ENCODE results near the gene MYRIP.

Gene MYRIP

DNA sequence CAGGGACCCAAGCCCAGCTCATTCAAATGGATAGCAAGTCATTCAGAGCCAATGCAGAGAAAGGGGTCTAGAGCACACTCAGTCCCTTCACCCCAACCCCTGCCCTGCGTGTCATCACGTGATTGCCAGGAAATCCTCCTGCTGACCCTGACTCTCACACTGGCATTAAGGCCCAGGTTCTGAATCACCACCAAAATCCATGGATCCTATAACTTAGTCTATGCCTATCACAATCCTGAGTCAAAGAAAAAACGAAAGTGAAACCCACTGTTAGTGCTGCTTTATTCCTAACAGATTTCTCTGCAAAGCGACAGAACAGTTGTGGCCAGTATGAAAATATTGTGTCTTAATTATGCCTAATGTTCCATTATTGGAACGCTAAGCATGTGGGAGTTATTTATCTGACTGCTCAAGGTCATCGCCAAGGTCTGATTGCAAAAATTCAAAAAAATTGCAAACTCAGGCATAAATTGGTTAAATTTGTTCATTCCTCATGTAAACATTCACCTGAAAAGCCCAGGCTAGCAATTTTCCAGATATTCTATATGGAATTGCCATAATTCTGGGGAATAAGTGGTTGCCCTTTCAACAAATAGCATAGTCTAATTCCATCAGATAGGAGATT, 391.4 kb downstream of the MYRIP start:
- DNase-seq: no peak

DNA sequence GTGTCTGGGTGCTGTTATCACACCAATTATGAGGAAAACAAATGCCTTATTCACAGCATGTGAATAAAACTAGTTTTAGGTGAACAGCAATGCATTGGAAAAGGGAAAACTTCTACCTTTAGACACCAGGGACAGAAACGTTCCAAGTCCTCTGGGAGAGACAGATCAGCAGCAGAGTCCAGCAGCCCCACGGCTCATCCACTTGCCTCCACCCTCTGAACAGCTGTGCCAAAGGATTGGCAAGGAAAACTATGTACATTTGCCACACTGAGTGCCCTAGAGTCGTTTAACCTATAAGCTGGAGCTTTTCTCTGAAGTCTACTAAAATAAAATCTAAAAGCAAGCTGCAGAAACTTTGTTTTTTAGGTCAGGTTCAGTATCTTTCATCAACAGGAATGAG, 392.4 kb downstream of the MYRIP start:
- DNase-seq: no peak

DNA sequence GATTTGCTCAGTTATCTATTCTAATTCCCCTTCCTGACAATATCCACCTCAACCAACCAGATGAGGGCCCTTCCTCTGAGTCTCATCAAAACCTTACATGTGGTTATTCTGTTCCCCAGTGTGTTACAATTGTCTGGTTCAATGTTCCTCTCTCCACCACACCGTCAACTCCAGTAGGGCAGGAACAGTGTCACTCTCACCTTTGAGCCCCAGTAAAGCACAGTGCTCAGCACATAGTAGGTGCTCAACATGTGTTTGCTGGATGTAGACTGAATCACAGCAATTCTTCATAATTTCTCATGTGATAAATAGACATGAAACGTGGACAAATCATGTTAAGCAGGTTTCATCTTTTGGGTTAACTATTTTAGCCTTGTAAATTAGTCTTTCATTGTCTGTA, 397.1 kb downstream of the MYRIP start:
- DNase-seq: no peak

DNA sequence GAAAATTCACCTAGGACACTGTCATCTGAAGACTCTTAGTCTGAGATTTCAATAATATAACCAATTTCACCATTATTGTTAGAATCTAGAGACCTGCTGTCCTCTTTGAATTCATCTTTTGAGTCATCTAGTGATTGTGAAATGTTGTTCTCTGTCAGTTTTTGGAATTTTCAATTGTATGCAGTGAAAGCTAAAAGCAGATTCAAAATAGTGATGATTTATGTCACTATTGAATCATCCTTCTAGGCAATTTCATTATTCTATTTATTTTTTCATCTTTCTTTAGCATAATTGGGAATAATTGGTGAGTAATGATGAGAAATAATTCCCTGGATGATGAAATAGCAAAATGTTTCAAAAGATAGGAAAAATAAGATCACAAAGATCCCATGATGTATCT, 398.4 kb downstream of the MYRIP start:
- DNase-seq: no peak

DNA sequence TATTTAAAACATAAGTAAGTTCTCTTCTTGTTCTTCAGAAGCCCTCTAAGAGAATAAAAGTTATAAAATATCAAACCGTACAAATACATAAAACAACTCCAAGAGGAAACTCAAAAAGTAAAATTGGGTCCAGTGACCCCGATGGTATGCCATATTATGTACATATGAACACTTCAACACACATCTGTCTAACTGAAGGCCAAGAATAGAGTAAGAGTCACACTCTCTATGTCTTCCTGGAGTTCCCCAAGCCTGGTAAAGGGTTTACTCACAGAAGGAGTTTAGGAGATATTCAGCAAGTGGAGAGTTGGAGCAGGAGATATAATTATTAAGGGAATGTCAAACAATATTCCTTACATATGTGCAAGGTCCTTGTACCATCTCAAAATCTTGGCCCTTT, 398.8 kb downstream of the MYRIP start:
- DNase-seq: no peak

DNA sequence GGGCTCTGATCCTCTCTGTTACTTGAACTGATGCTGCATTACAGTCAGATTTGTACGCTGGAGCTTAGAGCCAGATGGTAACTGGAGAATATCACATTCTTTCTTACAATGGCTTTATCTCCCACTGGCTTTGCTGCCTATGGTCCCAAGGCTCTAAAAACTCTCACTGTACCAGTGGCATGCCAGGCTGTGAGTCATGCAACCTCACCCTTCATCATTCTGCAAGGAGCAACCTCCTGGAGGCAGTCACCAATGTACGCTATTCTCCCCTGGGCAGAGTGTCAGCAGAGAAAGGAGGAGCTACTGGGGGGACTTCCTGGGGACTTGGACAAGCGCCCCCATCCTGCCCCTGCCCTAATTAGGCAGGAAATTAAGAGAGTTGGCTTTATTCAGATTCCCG, 402.2 kb downstream of the MYRIP start:
- no peak for DNase-seq

DNA sequence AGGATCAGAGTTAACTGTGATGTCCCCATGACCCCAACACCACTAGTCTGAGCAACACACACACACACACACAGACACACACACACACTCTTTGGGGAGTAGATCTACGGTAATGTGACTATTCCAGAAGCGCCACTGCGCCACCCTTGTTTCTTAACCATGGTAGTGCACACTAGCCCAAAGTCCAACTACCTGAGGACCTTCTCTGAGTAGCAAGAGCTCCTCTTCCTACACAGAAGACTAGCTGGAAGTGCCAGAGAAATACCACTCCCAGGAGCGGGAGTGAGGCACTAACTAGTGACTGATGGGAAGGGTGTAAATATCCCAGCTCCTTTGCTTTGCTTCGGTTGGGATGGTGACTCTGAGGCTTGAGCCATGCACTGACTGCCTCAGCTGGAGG, 404.1 kb downstream of the MYRIP start:
- DNase-seq: no peak

DNA sequence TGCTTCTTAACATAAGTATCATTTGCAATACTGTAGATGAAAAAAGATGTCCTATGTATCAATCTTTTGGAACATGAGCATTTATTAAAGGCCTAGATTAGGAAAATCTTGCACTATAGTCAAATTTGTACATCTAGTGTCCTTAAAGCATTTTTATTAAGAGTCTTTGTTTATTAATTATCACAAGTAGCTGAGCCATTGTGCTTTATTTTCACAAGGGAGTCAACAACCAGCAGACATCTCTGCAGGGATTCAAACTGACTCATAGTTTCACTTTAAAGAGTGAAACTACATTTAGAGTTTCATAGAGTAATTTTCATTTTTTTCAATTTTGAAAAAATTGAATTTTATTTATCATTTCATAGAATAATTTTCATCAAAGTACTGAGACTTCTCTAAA, 405.6 kb downstream of the MYRIP start:
- DNase-seq: no peak

DNA sequence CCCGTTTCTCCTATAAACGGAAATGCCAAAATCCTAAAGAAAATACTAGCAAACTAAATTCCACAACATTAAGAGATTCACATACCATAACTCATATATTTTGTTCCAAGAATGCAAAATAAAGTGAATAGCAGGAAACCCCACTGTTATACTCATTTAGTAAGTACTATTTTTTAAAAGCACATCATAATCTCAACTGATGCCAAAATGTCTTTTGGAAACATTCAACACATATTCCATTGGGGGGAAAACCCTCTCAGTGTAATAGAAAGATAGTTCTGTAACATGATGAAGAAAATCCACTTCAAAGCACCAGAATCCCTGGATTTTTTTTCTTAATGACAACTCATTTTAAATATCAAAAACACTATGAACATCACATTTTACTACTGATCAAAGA, 407.1 kb downstream of the MYRIP start:
- no peak for DNase-seq

DNA sequence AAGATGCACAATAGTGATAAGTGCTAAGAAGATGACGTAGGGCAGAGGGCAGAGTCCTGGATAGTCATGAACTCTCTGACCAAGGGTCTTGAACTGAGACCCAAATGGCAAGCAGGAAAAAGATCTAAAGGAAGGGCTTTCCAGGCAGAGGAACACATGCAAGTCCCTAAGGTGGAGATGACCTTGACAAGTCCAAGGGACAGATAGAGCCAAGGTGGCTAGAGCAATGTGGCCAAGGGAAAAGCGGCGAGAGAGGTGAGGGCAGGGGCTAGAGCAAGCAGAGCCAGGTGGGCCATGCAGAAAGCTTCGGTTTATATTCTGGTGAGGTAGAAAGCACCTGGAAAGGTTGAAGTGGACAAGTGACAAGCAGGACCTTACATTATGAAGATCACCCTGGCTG, 414.4 kb downstream of the MYRIP start:
- DNase-seq: no peak

DNA sequence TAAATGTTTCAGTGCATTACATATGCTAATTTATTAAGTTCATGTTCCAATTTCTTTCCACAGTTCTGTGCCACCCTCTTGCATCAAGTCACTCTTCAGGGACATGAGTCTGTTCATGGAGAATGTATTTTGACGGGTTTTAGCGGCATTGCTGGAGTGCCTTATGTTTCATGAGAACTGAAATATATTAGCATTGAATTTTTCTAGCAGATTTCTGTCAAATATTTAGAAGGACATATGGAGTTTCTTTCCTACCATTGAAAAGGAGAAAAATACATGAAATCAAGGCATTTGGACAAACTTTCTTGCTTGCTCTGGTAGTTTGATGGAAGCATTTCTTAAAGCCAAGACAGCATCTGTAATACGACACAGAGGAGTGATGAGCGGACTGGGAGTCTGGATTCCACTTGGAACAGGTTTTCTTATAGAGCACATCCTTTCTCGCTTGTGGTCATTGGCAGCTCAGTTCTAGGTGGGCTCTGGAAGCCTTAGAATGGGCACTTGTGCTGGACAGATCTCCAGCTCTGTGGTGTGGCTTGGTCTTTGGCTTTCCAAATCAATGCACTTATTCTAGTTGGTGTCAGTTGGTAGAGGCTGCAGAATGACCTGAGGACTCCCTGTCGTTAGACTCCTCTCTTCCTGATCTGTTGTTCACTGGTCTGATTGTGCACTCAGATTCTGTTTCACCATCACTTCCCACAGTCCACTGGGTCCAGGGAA, 415.5 kb downstream of the MYRIP start:
- DNase-seq: no peak

DNA sequence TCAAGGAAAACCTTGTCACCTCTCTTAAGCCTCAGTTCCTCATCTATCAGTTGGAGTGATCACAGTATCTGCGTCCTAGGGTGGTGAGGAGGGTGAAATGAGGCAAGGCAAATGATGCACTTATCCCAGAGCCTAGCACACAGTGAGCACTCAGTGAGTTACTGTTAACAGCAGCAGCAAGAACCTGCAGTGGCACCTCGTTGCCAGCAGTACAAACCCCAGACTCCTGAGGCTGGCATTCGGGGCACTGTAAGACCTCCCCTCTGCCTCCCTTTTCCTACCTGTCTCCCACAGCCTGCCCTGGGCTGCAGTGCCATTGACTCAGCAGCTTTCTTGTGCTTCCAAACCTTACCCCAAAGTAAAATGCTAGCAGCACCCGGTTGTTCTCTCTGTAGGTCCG, 417.2 kb downstream of the MYRIP start:
- no peak for DNase-seq

DNA sequence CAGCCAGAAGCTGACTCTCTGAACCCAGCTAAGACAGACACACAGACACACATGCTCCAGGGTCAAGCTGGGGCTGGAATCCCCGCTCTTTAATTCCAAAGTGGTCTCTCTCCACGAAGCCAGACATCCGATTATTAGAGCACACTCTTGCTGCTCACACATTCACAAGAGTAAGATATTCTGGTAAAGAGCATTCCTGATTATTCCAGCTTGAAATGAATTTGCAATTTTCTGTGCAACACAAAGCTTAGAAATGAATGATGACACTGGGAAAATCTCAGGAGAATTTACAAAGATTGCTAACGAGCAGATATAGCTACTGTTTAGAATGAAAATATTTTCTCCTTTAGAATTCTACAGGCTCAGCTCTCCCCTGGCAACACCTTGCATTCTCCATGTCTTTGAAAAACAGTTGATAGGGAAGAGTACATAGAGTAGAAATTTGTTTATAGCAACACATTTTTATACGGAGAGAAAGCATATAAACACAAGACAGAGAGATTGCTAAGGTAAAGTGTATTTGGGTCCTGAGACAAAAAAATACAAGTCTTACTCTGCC, 419.5 kb downstream of the MYRIP start:
- DNase-seq: no peak

DNA sequence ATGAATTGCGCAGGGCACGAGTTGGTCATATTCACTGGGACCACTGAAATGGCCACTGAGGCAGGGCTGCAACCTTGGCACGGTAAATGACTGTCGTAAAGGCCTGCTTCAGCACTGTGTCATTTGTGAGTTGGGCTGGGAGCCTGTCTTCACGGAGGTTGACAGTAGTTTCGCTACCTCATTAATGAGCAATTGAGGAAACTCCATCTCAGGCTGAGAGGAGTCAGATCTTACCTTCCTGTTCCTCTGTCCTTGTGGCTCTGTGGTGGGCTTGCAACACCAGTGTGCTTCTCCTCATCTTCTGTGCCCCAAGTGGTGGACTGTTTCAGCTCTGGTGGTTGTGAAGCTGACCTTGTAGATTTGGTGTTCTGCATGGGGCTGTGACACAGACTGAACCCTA, 420.0 kb downstream of the MYRIP start:
- DNase-seq: no peak

DNA sequence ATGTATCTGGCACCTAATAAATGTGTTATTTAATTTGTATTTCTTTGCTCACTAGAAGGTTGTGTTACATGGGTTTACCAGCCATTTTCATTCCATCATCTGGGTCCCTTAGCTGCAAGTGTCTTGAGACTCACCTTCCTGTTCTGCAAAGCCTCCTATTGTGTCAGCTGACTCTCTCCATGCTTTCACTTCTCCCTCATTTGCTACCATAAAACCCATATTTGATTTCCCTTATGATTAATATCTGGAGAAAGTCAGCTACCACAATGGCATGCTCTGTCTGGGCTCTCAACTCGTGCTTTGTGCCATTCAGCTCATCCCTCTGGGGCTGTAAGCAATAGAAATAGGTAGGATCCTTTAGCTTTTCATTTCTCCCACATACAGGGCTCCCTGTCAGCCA, 420.6 kb downstream of the MYRIP start:
- DNase-seq: no peak

DNA sequence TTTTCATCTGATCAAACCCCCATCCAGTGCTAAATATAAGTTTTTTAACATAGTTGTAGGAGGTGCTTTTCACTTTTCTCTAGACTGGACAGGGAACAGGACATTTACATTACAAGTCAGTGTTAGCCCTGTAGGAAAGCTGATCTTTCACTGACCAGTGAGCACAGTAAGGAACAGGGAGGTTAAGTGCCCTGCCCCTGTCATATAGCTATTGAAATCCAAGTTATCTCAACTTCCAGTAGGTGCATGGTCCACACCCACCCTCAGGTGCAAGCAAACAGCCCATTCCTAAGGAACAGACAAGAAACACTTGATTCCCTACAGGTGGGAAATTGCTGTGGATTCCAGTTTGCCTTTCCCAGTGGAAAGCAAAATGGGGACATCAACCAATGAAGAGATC, 421.0 kb downstream of the MYRIP start:
- DNase-seq: no peak

DNA sequence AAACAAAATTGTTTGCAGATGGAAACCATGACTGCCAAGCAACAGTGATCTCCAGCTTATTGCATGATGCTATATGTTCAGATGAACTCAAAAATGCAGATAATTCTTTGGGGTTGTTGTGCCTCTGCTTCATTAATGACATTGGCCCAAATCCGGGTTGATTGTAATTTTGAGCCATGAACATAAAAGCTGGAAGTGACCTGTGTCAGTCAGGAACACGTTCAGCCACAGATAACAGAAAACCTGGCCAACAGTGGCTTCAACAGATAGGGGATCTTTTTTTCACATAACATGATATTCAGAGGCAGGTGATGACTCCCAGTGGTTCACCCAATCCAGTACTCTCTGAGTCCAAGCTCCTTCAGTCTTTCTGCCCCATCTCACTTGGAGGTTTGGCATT, 423.2 kb downstream of the MYRIP start:
- no peak for DNase-seq

DNA sequence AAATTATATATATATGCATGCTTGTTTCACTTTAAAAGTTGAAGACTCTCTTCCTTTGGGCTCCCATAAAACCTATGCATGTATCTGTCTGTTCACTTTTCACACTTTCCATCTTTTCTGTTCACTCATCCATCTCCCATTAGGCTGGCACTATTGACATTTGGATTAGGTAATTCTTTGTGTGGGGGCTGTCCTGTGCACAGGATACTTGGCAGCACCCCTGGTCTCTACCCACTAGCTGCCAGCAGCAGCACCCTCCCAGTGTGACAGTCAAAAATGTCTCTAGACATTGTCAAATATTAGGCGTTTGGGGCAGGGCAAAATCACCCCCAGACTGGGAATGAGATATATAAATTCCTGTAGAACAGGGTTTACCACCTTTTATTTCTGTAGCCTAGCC, 427.8 kb downstream of the MYRIP start:
- DNase-seq: no peak

DNA sequence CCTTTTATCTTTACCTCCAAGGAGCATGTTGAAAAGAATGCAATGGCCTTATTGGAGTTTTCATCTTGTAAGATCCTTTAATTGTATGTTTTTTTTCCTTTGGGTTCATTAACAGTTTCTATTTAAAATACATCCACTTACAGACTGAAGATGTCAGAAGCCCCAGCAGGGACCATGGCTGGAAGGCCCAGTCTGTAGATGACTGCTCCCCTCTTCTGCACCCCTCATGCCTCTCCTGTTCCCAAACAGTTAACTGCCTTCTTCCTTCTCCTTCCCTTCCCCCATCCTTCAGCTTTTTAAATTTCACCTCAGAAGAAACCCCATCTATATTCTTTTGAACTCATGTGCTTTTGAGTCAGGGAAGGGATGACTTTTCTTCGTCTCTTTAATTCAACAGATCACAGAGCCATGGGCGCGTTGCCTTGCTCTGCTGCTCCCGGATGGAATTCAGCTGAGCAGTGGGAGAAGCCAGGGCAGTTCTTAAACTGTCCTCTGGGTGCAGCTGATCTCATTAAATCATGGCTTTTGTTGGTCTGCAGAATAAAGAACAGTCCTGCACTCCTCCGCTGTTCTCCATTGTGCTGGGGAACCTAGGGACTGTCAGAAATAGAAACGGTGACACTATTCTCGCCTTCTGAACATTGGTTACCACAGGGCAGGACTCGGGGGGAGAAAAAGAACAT, 428.6 kb downstream of the MYRIP start:
- DNase-seq: no peak

DNA sequence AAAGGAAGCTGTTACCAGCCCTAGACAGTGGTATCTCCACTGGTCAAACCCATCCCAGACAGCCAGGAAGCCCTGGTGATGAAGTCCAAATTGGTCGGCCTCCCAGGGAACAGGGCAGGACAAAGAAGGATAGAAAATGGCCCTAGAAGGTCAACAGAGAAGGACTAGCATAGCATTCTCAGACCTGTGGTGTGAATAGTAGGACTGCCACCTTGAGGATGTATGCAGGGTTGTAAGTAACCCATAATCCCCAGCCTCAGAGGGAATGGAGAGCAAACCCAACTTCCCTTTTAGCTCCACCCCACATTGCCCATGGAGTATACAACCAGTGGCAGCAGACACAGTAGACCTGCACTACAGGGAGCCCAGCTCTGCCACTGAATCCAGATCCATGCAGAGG, 431.5 kb downstream of the MYRIP start:
- DNase-seq: no peak

DNA sequence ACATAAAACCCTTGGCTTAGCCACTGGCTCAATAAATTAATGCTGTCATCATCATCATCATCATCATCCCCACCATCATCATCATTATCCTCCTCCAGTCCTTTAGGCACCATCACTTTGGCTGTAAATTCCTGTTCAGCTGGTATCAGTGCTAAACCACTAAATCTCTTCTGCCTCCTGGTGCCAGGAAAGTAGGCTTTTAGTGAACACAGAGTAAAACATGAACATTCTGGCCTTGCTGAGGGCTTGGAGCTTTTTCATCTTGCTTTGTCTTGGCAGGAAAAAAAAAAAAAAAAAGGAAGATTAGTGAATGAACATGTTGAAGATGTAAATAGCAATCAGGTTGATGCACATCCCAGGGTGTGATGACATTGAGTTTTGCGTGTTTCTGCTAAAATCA, 432.8 kb downstream of the MYRIP start:
- DNase-seq: no peak

DNA sequence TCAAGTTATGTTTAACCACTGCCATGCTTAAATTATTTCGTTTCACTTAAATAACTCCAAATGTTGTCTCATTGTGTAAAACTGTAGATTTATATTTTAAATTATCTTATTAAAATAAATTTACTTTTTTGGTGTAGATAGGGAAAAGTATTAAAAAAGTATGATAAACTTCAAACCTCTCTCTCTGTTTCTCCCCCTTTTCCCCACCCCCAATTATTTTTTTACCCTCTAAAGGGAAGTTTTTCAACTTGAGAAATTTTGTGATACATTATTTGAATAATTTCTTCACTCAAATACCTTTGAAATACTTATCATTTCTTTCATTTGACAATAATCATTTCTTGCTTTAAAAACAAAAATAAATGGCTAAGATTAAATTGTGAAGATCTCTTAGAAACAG, 433.2 kb downstream of the MYRIP start:
- DNase-seq: no peak

DNA sequence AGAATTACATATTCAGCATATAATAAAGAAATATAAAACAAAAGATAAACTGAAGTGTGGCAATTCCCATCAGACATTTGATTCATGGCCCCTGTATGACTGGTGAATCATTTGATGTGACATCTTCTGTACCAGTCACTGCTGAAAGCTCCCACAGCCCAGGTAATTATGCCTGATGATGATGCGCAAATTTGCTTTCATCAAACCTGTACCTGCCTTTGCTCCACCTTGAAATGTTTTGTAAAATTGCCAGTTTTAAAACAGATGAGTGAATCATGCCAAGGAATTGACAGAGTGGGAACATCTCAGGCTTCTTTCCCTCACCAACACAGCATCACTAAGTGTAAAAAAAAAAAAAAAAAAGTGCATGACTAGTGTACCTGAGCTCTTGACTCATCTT, 433.6 kb downstream of the MYRIP start:
- no peak for DNase-seq

DNA sequence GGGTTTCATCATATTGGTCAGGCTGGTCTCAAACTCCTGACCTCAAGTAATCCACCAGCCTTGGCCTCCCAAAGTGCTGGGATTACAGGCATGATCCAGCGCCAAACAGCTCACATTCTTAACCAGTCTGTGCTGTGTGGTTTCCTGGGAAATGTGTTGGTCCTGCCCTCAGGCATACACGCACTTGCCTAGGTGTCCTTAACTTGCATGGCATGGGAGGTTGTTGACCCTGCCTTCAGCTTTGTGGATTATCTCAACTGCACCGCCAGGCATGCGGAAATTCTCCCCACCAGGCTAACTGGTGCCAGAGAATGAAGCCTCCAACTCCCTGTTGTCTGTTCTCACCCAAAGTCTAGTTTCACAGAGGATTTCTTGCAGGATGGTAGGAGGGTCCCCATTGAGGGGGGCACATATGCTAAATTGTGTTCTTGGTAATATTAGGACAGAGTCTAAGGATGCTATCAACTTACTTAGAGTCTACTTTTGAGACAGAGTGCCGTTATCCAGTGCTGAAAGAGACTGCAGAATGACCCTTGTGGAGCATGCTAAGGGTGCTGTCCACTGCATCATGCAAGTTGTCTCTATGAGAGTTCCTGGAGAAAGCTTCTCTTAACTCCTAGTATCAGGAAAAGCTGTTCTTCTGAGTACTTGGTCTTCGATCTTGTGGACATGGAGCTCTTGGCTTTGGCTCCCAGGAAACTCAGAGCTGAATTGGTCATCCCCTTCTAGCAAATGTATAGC, 438.5 kb downstream of the MYRIP start:
- DNase-seq: no peak
